Endothelial cell of umbilical vein (primary cell): ENCODE results near the gene ALDH4A1.

Experiments used
- CTCF ChIP-seq, 2 donors: IDR thresholded peaks; 1 replicate in 1 of 2; 2 replicates in 1 of 2; pipeline ENCODE4 v1.5.1; 2011; ENCODE audit warnings: low read length in 2 of 2, mild to moderate bottlenecking in 2 of 2, moderate library complexity in 2 of 2, control low read depth in 1 of 2, inconsistent platforms in 1 of 2, low read depth in 1 of 2; ENCODE audit not compliant: insufficient read depth in 1 of 2; ENCODE audit errors: extremely low read depth in 1 of 2
- POLR2A ChIP-seq: IDR thresholded peaks from 2 replicates; pipeline ENCODE4 v1.6.1; 2012; ENCODE audit warnings: low read depth, mild to moderate bottlenecking, control low read depth, low read length

GRCh38 chr1:18890706-18891425 lies 11.5 kb downstream of the ALDH4A1 start:
- no peak for TF ChIP-seq CTCF (IDR thresholded peaks at IDR 0.05; ENCODE audit: extremely low read depth in 1 of 2, insufficient read depth in 1 of 2, low read depth in 1 of 2, low read length in 2 of 2)
- no peak for TF ChIP-seq POLR2A
